Nephron progenitor cell (in vitro differentiated cells): ENCODE results near the gene ST7L.

ENCODE experiments used
- DNase-seq: peaks from one replicate; pipeline ENCODE4 v3.0.0; 2021
- H3K27ac Mint-ChIP-seq: 2 replicates; pipeline ENCODE4 v1.8.0; 2021; ENCODE audit warnings: mild to moderate bottlenecking, moderate library complexity, mixed read lengths
- H3K27me3 Mint-ChIP-seq: 2 replicates; pipeline ENCODE4 v1.8.0; 2021; ENCODE audit warnings: mild to moderate bottlenecking, low read depth, mixed read lengths; ENCODE audit not compliant: poor library complexity
- H3K36me3 Mint-ChIP-seq: 2 replicates; pipeline ENCODE4 v1.8.0; 2021; ENCODE audit warnings: low read depth, mixed read lengths
- H3K4me1 Mint-ChIP-seq: 2 replicates; pipeline ENCODE4 v1.8.0; 2021; ENCODE audit warnings: mixed read lengths
- H3K4me3 Mint-ChIP-seq: 2 replicates; pipeline ENCODE4 v1.8.0; 2021; ENCODE audit warnings: mild to moderate bottlenecking, moderate library complexity, mixed read lengths
- H3K9me3 Mint-ChIP-seq: 2 replicates; pipeline ENCODE4 v1.8.0; 2021; ENCODE audit warnings: mild to moderate bottlenecking, moderate library complexity, mixed read lengths
- TF ChIP-seq, protein P1 (sequence below): fragments of 200-600 bp; sonication (generic); IDR thresholded peaks from 2 replicates; pipeline ENCODE4 v1.5.0; 2021; ENCODE audit warnings: antibody characterized with exemption

The ST7L gene

DNA sequence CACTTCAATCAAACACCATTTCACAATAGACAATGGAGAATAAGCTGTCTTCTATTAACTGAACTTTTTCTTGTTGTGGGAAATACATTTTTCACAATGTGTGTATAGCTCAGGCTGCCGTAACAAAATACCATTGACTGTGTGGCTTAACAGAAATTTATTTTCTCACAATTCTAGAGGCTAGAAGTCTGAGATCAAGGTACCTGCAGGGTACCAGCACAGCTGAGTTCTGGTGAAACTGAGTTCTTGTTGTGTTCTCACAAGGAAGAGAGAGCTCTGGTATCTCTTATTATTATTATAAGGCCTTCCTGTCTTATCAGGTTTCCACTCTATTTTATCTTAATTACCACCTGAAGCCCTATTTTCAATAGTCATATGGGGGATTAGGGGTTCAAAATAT is 15.4 kb downstream of the ST7L start:
- H3K9me3 Mint-ChIP-seq, result no peaks in the 10 kb centered on the region
- TF ChIP-seq, protein P1, sequence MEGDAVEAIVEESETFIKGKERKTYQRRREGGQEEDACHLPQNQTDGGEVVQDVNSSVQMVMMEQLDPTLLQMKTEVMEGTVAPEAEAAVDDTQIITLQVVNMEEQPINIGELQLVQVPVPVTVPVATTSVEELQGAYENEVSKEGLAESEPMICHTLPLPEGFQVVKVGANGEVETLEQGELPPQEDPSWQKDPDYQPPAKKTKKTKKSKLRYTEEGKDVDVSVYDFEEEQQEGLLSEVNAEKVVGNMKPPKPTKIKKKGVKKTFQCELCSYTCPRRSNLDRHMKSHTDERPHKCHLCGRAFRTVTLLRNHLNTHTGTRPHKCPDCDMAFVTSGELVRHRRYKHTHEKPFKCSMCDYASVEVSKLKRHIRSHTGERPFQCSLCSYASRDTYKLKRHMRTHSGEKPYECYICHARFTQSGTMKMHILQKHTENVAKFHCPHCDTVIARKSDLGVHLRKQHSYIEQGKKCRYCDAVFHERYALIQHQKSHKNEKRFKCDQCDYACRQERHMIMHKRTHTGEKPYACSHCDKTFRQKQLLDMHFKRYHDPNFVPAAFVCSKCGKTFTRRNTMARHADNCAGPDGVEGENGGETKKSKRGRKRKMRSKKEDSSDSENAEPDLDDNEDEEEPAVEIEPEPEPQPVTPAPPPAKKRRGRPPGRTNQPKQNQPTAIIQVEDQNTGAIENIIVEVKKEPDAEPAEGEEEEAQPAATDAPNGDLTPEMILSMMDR, result no peak
- H3K4me1 Mint-ChIP-seq, result no peaks in the 10 kb centered on the region
- H3K4me3 Mint-ChIP-seq, result no peak overlapping the region
- DNase-seq, result no peak
- H3K36me3 Mint-ChIP-seq, result peaks cover 60% of the 10 kb centered on the region
- H3K27me3 Mint-ChIP-seq, result no peaks in the 10 kb centered on the region
- no peak overlapping the region for H3K27ac Mint-ChIP-seq

- peaks cover 55% of the 10 kb centered on the region for H3K36me3 Mint-ChIP-seq
- no peak overlapping the region for H3K4me3 Mint-ChIP-seq
- no peaks in the 10 kb centered on the region for H3K9me3 Mint-ChIP-seq
Observed at GRCh38 chr1:112603012-112603411, 15.9 kb downstream of the ST7L start.

DNA sequence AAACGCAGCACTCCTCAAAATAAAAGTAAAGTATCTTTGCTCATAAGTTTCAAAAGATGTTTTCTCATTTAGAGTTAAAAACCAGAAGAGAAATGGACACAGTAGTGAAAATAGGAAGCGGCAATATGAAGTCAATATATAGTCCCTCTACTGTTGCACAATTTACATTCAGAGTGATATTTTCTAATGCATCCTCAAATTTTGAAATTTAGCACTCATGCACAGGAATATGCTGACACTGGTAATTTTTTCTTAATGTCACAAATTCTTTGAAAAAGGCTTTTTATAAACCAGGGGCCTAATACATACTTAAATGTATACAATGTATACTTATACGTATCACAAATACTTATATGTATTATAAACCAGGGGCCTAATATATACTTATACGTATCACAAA is 19.5 kb downstream of the ST7L start:
- DNase-seq, result no peak
- Mint-ChIP-seq H3K27me3 (no peaks in the 10 kb centered on the region), H3K9me3 (no peaks in the 10 kb centered on the region), H3K4me3 (no peak overlapping the region), H3K36me3 (peaks cover 46% of the 10 kb centered on the region), H3K27ac (no peak overlapping the region), H3K4me1 (no peaks in the 10 kb centered on the region)
- TF ChIP-seq, protein P1, result no peak

More at GRCh38 chr1:112603012-112603411, 15.9 kb downstream of the ST7L start:
- Mint-ChIP-seq H3K4me1 (no peaks in the 10 kb centered on the region), H3K27me3 (no peaks in the 10 kb centered on the region), H3K27ac (no peak overlapping the region)
- TF ChIP-seq, protein P1, result no peak
- DNase-seq, result no peak

DNA sequence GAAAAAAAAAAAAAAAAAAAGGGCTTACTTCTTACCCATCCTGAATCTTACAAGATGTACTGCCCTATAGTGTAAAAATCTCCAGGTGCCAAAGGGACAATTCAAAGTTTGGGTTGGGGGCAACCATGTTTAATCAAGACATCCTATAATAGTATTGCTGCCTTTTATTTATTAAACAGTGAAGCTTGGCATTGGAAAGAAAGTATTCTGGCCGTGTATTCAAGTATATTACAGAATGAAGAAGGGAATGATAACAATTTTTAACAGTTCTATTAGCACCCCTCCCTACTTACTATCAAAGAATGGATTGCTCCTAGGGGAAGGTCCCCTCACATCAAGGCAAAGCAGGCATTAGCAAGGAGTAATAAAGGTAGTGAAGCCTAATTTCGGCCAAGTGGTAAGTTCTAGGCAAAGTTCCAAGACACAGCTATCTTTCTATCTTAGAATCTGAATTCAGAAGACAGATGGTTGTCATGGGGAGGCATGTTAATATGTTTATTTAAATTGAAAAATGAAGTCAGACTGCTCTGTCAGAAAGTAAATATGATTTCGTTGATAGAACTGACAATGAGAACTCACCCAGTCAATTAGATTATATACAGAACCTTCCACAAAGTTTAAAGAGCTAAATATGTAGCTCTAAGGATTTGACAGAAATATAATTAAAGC is 24.6 kb downstream of the ST7L start:
- DNase-seq, result no peak
- Mint-ChIP-seq H3K4me3 (no peak overlapping the region), H3K4me1 (no peaks in the 10 kb centered on the region), H3K27ac (no peak overlapping the region), H3K9me3 (peaks cover 10% of the 10 kb centered on the region), H3K36me3 (peaks cover 38% of the 10 kb centered on the region), H3K27me3 (no peaks in the 10 kb centered on the region)
- TF ChIP-seq, protein P1, result no peak

DNA sequence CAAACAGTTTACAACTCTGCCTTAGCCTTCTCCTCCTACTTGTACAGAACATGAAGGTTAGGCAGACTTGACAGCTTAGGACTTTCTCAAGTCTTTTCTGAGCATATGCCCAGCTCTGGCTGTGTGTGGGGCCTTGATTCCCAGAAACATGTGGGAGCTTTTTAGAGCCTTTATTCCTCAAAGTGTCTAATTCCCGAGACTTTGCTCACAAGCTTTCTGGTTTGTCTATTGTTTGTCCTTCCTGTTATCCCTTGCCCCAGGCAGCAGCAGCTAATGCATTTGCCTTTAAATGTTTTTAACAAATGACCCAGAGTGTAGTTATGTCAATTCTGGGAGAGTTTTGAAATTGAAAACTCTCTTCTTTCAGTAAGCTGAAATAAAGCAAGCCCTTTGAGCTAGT is 29.2 kb downstream of the ST7L start:
- H3K27ac Mint-ChIP-seq, result no peak overlapping the region
- H3K9me3 Mint-ChIP-seq, result peaks cover 23% of the 10 kb centered on the region

DNA sequence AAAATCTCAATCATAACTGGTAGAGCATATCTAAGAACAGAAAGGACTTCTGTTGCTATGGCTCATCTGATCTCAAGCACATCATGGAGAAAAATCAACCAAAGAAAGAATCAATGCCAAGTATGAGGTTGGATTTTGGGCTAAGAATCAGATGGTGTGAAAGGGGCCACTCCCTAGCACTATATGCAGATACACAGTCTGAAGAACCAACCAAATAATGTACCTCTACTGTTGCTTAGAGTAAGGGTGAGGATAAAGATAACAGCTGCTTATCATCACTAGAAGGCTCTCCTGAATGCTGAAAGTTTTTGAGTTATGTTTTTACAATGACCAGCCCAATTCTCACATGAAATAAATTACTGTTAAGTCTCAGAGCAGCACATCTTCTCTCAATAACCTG is 35.6 kb downstream of the ST7L start:
- DNase-seq, result no peak
- Mint-ChIP-seq H3K36me3 (peaks cover 40% of the 10 kb centered on the region), H3K27ac (no peak overlapping the region), H3K4me1 (no peaks in the 10 kb centered on the region), H3K4me3 (no peak overlapping the region), H3K27me3 (no peaks in the 10 kb centered on the region), H3K9me3 (peaks cover 4% of the 10 kb centered on the region)
- TF ChIP-seq, protein P1, result no peak

More for the DNA sequence above, 29.2 kb downstream of the ST7L start:
- no peaks in the 10 kb centered on the region for H3K4me1 Mint-ChIP-seq
- no peak overlapping the region for H3K4me3 Mint-ChIP-seq
- H3K27me3 Mint-ChIP-seq, result no peaks in the 10 kb centered on the region
- H3K36me3 Mint-ChIP-seq, result peaks cover 59% of the 10 kb centered on the region
- DNase-seq, result no peak
- TF ChIP-seq, protein P1, result no peak
